NCI-H1417 (cell line): ENCODE data around the gene CREB3L1.

Experiments
- DNase-seq, 3 experiments: peaks; one replicate each; lab custom pipeline; 2025; lab: John Stamatoyannopoulos, UW

Gene CREB3L1

DNA sequence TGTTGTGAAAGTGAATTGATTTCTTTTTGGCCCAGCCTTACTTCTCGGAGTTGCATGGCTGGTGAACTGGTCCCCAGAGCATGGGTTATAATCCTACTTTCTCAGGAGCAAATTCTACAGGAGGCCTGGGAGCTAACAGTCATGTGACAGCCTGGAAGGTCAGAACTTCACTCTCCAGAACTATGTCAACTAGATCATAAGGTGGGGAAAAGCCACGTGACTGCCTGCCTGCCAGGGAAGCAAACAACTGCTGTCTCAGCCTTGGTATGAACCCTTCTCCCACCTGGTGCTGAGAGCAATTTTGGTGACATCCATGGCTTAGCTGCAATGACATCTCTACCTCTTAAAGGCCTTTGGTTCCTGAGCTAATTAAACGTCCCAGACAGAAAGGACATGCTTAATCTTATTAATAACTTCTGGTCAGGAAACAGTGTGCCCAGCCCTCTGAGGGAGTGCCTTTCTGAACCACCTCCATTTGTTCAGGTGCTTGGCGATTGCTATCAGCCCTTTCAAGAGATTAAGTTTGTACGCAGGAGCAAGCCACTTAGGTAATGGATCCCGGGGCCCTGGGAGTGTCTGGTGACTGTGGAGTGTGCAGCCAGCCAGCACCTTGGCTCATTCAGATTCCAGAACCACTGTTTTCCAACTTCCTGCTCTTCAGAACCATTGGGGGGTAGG, 1.4 kb upstream of the CREB3L1 start:
- peak in 2 of 3 experiments; percentile 36 to 53 for DNase-seq

DNA sequence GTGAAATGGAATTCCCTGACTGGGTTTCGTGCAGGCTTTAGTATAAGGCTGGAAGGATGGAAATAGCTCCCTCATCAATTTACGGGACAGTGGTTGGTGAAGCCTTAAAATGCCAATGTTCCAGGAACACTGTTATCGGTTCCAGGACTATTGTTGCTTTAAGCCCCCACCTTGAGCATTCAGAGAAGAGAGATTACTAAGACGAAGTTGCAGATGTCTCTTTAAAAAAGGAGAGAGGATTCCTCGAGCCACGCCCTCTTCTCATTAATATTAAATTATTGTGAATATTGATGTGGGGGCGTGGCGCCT, 195 bp upstream of the CREB3L1 start:
- DNase-seq, result peak in 1 of 3 experiments; percentile 53

DNA sequence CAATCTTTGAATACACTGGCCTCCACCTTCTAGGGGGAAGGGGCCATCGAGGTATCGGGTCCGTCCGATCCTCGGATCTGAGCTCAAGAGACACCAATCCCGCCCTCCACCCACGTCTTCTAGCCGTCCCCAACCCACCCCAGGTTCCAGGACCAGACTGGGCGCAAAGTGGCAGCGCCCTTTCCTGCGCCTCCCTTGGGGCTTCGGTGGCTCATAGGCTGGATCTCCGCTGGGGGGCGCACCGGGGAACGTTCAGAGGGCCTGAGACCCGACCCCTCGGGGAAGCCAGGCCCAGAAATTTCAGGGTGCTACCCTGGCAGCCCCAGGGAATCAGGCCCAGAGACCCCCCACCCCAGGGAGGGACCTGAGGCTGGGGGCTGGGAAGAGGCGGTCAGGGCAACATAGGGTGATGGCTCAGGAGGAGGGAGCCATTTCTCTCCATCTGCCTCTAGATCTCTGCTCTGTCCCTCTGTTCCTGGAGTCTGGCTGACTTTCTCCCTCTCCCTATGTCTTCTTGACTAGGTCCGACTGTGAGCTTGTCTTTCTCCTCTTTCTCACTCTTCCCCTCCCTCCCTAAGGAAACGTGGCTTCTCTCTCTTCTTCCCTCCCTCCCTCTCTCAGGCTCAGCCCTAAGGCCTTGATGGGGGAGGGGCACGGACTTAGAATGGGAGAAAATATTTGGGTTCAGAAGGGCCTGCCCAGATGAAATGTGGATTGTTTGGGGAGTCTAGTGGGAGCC, 1.1 kb downstream of the CREB3L1 start:
- no peak for DNase-seq

DNA sequence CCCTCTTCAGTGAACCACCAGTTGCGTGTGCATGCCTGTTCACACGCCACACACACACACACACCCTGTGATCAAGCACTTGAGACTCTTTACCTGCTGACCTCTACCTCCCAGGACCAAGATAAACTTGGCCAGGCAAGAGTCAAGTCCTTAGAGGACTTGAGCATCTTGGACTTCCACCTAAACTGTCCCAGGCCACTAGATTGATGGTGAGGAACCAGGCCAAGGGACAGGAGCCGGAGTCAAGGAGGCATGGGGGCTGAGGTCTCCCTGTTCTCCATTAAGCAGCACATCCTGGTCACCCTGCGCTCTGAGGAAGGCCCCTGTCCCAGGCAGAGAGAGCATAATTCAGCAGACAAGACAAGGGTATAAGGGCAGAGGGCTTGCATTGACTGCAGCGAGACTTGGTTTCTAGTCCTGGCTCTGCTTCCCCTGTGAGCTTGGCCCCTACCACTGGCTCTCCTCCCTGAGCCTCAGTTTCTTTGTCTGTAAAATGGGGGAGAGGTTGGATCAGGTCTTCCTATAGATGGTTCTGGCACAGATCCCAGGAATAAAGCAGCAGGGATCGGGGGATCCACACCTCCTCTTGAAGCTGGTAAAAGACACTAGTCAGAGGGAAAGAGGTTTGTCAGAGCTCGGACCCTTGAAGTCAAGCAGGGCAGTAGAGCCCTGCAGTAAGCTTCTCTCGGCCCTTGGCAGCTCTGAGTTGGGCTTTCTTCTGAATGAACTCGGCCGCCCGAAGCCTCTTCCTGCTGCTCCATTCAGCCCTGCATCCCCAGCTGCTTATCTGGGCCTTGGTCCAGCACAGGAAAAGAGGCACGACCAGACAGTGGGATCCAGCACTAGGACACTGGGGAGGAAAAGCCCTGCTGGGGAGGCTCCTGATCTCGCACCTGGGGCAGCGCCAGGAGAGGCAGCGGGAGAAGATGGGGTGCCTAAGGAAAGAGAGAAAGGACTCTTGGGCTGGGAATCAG, 2.0 kb downstream of the CREB3L1 start:
- no peak for DNase-seq

DNA sequence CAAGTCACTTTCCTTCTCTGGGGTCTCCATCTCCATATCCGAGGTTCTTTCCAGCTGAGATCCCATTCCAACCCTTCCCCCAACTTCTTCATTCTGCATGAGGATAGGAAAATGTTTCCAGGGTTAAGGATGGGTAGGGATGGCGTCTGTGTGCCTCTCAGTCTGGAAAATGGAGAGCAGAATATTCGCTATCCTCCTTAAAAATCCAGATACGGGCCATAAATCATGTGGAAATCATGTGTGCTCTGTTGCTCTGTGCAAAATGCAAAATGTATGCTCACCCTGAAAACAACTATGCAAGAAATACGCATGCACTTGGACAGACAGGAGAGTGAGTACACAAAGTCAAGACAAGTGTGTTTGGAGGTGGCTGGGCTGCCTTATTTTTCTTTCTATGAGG, 3.2 kb downstream of the CREB3L1 start:
- DNase-seq, result no peak

DNA sequence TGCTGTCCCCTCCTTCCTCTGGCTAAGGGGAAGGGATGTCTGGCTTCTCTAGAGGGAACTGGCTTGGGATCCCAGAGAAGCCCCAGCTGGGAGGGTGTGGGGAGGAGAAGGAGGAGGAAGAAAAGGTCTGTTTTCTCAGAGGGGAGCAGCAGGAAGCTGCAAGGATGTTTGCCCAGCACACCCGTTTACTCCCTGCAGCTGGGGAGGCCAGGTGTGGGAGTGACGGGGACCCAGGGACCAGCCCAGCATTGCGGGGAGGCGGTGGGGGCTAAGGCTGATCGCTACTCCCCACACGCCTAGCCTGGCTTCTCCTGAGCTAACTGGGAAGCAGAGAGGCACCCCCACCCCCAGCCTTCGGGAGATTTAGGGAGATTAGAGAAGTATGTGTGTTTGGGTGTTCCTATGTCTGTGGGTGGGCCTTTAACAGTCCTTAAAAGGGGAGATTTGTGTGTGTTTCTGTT, 3.9 kb downstream of the CREB3L1 start:
- peak in 2 of 3 experiments; percentile 38 to 39 for DNase-seq

DNA sequence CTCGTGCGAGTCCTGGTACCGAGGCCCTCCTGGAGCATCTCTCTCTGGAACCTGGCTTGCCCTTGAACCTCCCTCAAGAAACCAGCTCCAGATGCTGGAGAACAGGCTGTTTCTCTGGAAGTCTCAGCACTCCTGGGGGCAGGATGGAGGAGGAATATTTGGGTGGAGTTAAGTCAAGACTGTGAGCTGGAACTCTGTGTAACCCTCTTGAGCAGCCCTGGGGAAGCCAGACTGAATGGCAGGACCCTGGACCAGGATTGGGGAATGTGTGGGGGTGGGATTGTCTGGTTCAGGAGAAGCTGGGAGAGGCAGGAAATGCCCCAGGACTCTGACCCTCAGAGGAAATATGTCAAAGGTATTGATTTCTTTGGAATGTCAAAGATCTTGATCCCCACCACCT, 7.7 kb downstream of the CREB3L1 start:
- DNase-seq, result no peak

DNA sequence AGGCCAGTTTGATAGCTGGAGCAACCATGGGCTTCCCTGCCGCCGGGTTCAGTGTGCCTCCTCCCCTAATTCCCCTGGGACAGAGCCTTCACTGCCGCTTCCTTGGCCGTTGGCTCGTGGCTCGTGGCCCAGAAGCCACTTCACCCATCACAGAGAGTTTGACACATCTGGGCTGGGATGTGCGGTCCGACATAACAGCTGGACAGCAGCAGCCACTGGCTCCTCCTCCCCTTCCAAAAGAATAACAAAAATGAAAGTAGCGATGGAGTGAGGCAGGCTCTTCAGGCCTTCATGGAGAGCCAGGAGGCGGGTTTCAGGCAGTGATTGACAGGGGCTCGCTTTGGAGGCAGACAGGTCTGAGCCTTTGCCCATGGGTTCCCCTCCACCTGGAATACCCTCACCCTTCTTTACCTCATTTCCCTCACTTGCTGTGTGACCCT, 8.2 kb downstream of the CREB3L1 start:
- peak in 1 of 3 experiments; percentile 18 for DNase-seq

DNA sequence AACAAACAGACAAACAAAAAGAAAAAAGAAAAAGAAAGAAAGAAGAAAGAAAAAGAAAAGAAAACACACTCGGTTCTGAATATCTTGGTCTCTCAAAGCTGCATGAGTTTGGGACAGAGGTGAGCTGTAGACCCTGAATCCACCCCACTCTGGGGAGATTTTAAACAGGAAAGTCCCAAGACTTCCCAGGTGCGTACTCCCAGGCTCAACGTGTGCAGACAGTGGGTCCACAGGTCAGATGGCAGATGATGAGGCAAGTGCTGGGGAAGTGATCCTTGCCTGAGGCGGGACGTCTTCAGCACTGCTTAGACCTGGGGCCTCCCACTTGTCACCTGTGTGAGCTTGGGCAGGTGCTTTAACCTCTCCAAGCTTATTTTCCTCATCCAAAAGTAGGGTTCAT, 9.3 kb downstream of the CREB3L1 start:
- DNase-seq, result no peak

DNA sequence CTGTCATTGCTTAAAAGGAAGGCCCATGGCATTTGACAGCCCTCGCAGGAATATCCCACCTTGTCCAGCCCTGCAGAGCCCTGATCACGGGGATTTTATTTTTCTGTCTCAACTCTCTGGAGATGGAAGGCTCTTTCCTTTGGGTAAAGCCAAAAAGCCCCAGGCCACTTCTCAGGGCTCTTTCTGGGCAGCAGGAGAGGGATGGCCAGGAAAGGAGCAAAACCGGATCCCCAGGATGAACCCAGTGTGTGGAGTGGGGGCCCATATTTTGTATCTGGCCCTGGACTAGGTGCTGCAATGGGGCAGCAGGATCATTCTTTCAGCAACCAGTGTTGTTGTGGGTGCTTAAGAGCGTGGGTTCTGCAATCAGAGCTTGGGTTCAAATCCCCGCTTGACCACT, 11.0 kb downstream of the CREB3L1 start:
- no peak for DNase-seq

DNA sequence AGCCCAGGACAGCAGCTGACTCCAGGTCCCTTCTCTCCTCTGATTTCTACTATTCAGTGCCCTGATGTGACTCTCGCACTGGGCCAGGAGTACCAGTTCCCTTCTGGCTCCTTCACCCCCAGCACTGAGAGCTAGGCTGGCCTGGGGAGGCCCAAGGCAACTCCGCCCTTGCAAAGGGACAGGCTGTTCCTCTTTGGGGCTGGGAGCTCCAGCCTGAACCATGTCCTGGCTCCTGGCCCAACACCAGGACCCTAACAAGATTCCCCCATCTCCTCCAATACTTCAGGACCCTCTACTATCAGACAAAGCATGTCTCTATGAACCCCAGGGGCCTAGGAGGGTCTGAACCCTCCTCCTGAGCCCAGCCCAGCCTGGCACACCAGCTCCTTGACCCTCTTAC, 12.5 kb downstream of the CREB3L1 start:
- no peak for DNase-seq

DNA sequence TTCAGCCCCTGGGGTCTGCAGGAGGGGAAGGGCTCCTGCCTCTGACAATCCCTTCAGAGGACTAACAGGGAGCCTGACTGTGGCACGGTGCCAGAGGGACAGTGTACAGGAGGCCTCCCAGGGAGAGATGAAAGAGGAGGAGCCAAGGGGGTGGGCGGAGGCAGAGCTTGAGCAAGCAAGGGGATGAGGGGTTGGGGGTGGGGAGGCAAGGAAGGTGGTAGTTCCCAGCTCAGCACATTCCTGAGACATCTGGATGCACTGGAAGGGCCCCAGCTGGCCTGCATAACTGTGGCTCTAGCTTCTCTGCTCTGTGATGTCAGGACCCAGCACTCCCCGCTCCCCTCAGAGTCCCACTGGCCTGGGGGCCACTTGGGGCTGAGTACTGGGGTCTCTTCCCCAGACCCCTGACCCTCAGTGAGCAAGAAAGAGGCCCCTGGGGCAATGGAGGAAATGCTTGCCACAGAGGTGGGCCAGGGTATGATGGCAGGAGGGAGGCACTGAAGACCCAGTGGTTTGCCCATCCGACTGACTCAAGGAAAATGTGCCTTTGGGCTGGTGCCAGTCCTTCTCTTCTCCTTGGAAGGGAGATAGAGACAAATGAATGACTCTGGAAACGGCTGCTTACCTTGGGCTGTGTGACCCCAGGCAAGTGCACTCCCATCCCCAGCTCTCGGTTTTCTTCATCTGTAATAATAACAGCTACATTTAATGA, 13.3 kb downstream of the CREB3L1 start:
- DNase-seq, result peak in 1 of 3 experiments; percentile 66

DNA sequence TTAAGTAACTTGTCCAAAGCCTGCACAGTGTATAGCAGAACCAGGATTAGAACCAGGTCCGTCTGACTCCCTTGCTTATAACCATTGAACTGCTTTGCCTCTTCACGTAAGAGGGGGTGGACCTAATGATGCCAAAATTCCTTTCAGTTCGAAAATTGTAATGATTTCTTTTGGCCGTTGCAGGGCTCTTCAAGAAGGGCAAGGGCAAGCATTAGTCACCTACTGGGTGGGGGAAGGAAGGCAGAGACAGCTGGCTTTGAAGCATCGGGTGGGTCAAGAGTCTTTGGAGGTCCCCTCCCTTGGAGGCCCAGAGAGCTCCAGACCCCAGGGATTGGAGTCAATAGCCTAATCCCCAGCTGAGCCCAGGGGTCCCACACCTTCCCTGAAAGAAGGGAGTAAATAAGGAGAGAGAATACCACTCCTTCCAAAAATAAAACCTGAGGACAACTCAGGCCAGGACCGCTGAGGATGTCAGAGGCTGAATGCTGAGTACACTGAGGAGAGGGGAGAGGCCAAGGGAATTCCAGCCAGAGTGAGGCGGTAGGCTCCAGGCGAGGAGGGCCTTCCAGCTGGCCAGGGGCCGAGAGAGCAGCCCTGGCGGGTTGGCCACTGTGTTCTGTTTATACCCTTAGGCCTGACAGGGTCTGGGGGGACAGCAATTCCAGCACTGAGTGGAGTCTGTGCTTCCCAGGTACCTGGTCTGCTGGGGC, 14.1 kb downstream of the CREB3L1 start:
- DNase-seq, result no peak

DNA sequence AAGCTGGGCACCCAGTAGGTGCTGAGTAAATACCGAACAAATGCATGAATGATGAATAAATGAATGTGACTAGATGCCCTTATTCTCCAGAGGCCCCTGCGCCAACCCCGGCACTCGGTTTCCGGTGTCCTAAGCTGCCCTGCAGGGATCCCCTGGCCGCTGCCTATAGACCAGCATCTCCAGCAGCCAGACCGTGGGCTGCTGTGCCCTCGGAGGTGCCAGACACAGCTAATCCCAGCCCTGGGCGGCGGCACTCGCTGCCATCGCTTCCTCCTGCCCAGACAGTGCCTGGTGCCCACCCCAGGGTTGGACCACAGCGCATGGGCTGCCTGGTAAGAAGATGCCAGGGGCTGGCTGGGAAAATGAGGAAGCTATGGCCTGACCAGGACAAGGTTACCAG, 15.6 kb downstream of the CREB3L1 start:
- DNase-seq, result no peak

DNA sequence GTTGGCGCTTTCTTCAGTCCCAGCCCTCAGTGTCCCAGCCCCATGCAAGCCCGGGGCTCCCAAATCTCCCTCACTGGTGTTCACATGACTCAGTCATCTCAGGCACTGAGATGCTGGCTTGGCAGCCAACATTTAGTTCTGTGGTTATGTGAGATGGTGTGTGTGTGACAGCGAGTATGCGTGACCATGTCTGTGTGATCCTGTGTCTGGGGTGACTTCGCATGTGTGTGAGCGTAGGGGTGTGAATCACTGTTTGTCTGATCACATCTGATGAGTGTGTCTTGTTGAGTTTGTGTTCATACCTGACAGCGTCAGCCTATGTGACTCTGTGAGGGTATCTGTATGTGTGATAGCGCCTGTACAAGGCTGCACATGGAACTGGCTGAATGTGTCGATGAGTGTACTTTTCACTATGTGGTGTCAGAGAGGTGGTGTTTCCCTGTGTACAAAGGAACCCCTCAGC, 16.2 kb downstream of the CREB3L1 start:
- no peak for DNase-seq

DNA sequence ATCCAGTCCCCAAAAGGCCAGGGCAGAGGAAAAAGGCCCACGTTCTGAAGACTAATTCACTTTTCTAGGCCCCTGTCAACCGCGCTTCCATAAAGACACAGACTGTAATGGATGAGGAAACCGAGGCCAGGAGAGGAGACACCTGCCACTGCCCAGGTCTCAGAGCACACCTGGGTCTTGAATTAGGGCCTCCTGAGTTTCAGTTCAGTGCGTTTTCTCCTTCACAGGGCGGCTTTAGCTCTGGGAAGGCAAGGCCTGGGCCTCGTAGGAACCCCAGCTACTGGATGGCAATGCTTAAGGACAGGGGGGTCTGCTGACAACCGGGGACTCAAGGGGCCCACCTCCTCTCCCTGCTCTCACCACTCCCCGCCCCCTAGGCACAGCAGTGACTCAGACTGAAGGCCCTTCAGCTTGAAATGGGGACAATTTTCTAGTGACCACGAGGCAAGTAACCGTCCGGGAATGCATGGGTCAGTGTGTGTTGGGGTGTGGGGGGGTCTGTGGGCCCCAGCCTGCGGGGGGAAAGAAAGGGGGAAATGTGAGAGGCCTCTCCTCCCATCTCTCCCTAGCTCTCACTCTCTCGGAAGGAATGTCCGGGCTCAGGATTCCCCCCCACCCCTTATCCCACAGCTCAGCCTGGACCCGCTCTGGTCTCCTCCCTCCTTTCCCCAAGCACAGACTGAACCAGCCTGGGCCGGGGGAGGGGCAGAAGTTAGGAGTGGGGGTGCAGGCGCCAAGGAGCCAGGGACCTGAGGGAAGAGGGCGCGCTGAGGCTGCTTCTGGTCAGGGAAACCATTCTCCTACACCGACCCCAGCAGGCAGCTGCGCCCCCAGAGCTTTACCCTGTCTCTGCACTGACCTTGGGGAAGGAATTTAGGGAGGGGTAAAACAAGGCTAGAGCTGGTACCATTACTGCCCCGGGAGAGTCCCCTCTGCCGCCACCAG, 17.2 kb downstream of the CREB3L1 start:
- peak in 1 of 3 experiments; percentile 42 for DNase-seq

DNA sequence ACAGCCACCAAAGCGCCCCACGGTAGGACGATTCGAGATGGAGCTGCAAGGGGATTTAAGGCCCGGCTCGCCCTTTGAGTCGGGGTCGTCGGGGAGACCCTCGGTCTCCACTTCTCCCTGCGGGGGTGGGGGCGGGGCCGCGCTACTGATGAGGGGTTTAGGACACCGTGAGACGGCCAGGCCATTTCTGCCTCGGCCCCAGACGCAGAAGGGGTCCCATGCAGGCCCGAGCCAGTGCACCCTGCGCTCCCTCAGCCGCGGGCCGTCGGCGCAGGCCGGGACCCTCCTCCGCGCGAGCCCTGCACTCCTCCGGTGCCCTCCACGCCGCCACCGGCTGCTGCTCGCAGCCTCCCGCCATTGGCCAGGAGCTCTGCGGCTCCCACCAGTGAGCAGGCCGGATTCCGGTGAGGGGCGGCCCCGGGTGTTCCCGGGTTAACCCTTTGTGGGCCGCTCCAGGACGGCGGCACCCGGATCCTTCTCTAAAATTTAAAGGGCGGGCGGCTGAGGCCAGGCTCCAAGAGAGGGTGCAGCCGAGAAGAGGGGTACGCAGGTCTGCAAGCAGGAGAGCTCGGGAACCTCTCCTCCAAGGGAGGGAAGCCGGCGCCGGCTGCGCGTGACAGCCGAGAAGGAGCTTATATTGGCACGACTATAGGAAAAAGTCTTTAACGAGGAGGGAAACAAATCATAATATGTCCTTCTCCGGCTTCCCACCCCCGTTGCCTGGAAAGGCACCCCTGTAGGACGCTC, 18.0 kb downstream of the CREB3L1 start:
- DNase-seq, result peak; percentile 72 to 80 (median 78)

DNA sequence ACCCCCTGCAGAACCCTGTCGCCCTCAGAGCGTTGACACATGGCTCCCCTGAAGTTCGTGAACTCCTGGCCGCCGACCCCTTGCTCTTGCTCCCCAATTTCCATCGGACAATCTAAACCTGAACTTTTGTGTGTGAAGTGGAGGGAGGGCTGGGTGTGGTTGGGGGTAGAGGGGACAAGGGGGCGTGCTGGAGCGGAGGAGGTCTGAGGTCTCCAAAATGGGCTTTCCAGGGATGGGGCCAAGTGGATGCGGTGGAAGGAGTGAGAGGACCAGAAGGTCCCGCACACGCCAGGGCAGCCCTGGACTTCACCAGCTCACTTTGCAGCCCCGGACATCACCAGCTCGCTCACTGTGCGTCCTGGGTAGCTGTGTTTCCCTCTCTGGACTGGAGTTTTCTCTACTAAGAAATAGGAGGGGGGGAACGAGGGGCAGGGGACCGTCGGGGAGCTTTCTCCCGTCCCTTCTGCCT, 18.6 kb downstream of the CREB3L1 start:
- DNase-seq, result no peak
